Stimulated activated naive CD4-positive, alpha-beta T cell treated with Interleukin-2 at 50 U/mL for 16 hours (primary cell): ENCODE measurements around the gene ANKRD35.
A peak's percentile ranks its signal among the peaks of the same experiment; 100 is the strongest.

Experiments used
- DNase-seq: peaks from one replicate; lab custom pipeline; 2025; lab: John Stamatoyannopoulos, UW

Gene ANKRD35

GRCh38 chr1:145893306-145894055 is 7.8 kb upstream of the ANKRD35 start:
- DNase-seq, result no peak

GRCh38 chr1:145892486-145893087 is 6.9 kb upstream of the ANKRD35 start:
- no peak for DNase-seq

GRCh38 chr1:145891587-145892485 is 6.2 kb upstream of the ANKRD35 start:
- peak; percentile 21 for DNase-seq

GRCh38 chr1:145891143-145891542 is 5.5 kb upstream of the ANKRD35 start:
- DNase-seq, result no peak

- no peak for DNase-seq
Observed at GRCh38 chr1:145889722-145890121, 4.1 kb upstream of the ANKRD35 start.

GRCh38 chr1:145887631-145888030 is 2.0 kb upstream of the ANKRD35 start:
- no peak for DNase-seq

GRCh38 chr1:145886816-145887215 is 1.1 kb upstream of the ANKRD35 start:
- no peak for DNase-seq

GRCh38 chr1:145886390-145886789 is 724 bp upstream of the ANKRD35 start:
- DNase-seq, result no peak

- DNase-seq, result no peak
Observed at GRCh38 chr1:145884675-145885074, 991 bp downstream of the ANKRD35 start.

GRCh38 chr1:145879775-145880174 is 5.9 kb downstream of the ANKRD35 start:
- DNase-seq, result no peak

GRCh38 chr1:145878724-145879123 is 6.9 kb downstream of the ANKRD35 start:
- DNase-seq, result no peak

- no peak for DNase-seq
Observed at GRCh38 chr1:145877923-145878486, 7.7 kb downstream of the ANKRD35 start.

GRCh38 chr1:145874646-145875045 is 11.0 kb downstream of the ANKRD35 start:
- no peak for DNase-seq

GRCh38 chr1:145871994-145872924 is 13.4 kb downstream of the ANKRD35 start:
- DNase-seq, result peak; percentile 13

GRCh38 chr1:145868232-145868631 is 17.4 kb downstream of the ANKRD35 start:
- no peak for DNase-seq

GRCh38 chr1:145863282-145864018 is 22.2 kb downstream of the ANKRD35 start:
- no peak for DNase-seq

GRCh38 chr1:145859491-145860023 is 26.1 kb downstream of the ANKRD35 start:
- peak; percentile 78 for DNase-seq

GRCh38 chr1:145858901-145859490 is 26.7 kb downstream of the ANKRD35 start, which contains the start of gene PIAS3:
Gene PIAS3, minus strand, starts transcription at chr1:145859081. Its CDS starts 91 bp downstream, at chr1:145858990.
- peak; percentile 82 for DNase-seq

- DNase-seq, result peak; percentile 74
Observed at GRCh38 chr1:145858238-145858900, 27.3 kb downstream of the ANKRD35 start.
